ENCODE results near the gene SAP130. TPM values are rescaled to one million over a fixed set of nuclear protein-coding genes. Genes with fewer than 3 reads are reported as not detected.

SAP130 gene
- total and polyA plus RNA-seq, 2 of the 8 experiments (the other 6 are each of a cell fraction or from before 2014, with no cell fraction given), result 51.4 to 54.3 TPM

GRCh38 chr2:127993659-127994058 is 34.2 kb downstream of the SAP130 start:
- FAIRE-seq, result no peak

More at GRCh38 chr2:127993659-127994058, 34.2 kb downstream of the SAP130 start:
- H3K9ac ChIP-seq (replicated peaks in 1 of 4; ENCODE audit: extremely low read depth in 1 of 4, low read depth in 3 of 4, low read length in 3 of 4), result no peak overlapping the region
- no peak overlapping the region for H3K27ac ChIP-seq (ENCODE audit: low read depth, low read length)
- H2BK5ac ChIP-seq (ENCODE audit: low read depth, low read length), result no peak overlapping the region
- H4K20me1 ChIP-seq (replicated peaks in 1 of 2; ENCODE audit: control insufficient read depth in 1 of 2, insufficient read depth in 2 of 2, low read length in 2 of 2), result no peaks in the 10 kb centered on the region
- H3K56ac ChIP-seq (replicated peaks; ENCODE audit: insufficient read length, low read depth, low read length), result no peak overlapping the region
- H3K36me3 ChIP-seq (ENCODE audit: control insufficient read depth in 2 of 4, insufficient read depth in 4 of 4, low read length in 3 of 4), result peaks cover 23 to 64% (median 32%) of the 10 kb centered on the region in 4 experiments
- H2BK12ac ChIP-seq (ENCODE audit: low read depth, low read length), result no peak overlapping the region
- H3K79me1 ChIP-seq (ENCODE audit: low read depth, low read length), result no peaks in the 10 kb centered on the region
- H3K4ac ChIP-seq (replicated peaks; ENCODE audit: insufficient read length, low read depth, low read length), result no peak overlapping the region
- TF ChIP-seq MAFK (IDR thresholded peaks at IDR 0.05; ENCODE audit: low read depth, low read length) (no peak), ATF2 (IDR thresholded peaks at IDR 0.05; ENCODE audit: low read length) (no peak), SRF (IDR thresholded peaks at IDR 0.05; ENCODE audit: low read depth, low read length) (no peak), PHF8 (conservative IDR thresholded peaks at IDR 0.05; ENCODE audit: low read depth, low read length) (no peak), POLR2AphosphoS5 (IDR thresholded peaks at IDR 0.05; ENCODE audit: low read depth, low read length) (no peak), EZH2 (IDR thresholded peaks at IDR 0.05; ENCODE audit: low read depth, low read length, severe bottlenecking) (no peak), SP2 (IDR thresholded peaks at IDR 0.05; ENCODE audit: low read length) (no peak)
- H4K5ac ChIP-seq (ENCODE audit: insufficient read length, low read depth, low read length), result no peak overlapping the region
- H4K8ac ChIP-seq (ENCODE audit: extremely low read depth, insufficient read depth, low read length), result no peak overlapping the region
- 98% methylated on average over 2 of the region's 2 CpGs; no CpG with 5 or more reads in 1 of the 2 experiments for WGBS, 2 experiments (ENCODE audit: extremely low coverage in 1 of 2, insufficient coverage in 1 of 2, insufficient read length in 1 of 2, insufficient replicate concordance in 2 of 2, low coverage in 1 of 2, low lambda C conversion rate in 2 of 2, missing lambda C conversion rate in 1 of 2)
- no peak overlapping the region for H2BK15ac ChIP-seq (ENCODE audit: low read length)
- no peak overlapping the region for H2BK20ac ChIP-seq (ENCODE audit: low read length)
- H3K4me2 ChIP-seq (ENCODE audit: insufficient read depth in 1 of 2, low read depth in 2 of 2, low read length in 2 of 2), result no peak overlapping the region
- H3K9me3 ChIP-seq (ENCODE audit: insufficient read depth in 2 of 2, low read depth in 1 of 2, low read length in 1 of 2), result no peaks in the 10 kb centered on the region
- no peak overlapping the region for H3K23ac ChIP-seq (ENCODE audit: insufficient read length)
- H2AK5ac ChIP-seq (ENCODE audit: low read depth, low read length), result no peak overlapping the region
- no peak overlapping the region for H2AFZ ChIP-seq (ENCODE audit: low read length)
- no peak for DNase-seq (ENCODE audit: low read depth in 1 of 2, low spot score in 2 of 2)
- ChIA-PET POLR2A (ENCODE audit: partially characterized antibody) (no interaction called here), CTCF (ENCODE audit: partially characterized antibody) (no interaction called here)
- H3K79me2 ChIP-seq (ENCODE audit: control insufficient read depth in 1 of 2, insufficient read depth in 2 of 2, low read length in 2 of 2), result no peaks in the 10 kb centered on the region
- no peak overlapping the region for H3K4me3 ChIP-seq (ENCODE audit: extremely low read depth in 1 of 4, insufficient read depth in 2 of 4, low read depth in 3 of 4, low read length in 4 of 4)
- H3K14ac ChIP-seq (ENCODE audit: insufficient read length), result no peak overlapping the region
- H3K4me1 ChIP-seq (replicated peaks in 1 of 4; ENCODE audit: control insufficient read depth in 3 of 4, insufficient read depth in 4 of 4, low read length in 3 of 4), result no peaks in the 10 kb centered on the region
- H3K23me2 ChIP-seq (ENCODE audit: low read depth, low read length), result no peaks in the 10 kb centered on the region
- no peaks in the 10 kb centered on the region for H3K27me3 ChIP-seq (replicated peaks in 1 of 4; ENCODE audit: control insufficient read depth in 3 of 4, extremely low read depth in 1 of 4, insufficient read depth in 3 of 4, low read length in 3 of 4)
- H3K18ac ChIP-seq (ENCODE audit: extremely low read depth, low read length), result no peak overlapping the region
- no peak overlapping the region for H4K91ac ChIP-seq (replicated peaks; ENCODE audit: insufficient read length, low read length)
- H2BK120ac ChIP-seq (replicated peaks; ENCODE audit: low read depth, low read length), result no peak overlapping the region

Data from H1 (cell line).